ENCODE measurements around the gene CADM1. TPM values are rescaled to one million over a fixed set of nuclear protein-coding genes. Genes with fewer than 3 reads are reported as not detected.

The CADM1 gene
- total RNA-seq, 1 experiment from 2014 or later = 534 TPM

GRCh38 chr11:115280775-115281174 is 223.4 kb downstream of the CADM1 start:
- POLR2A ChIA-PET = interaction anchor here (2.0 kb wide), 1 partner anchor 54 kb away, joined by 5 read pairs; no protein-coding TSS in a partner anchor
- intact Hi-C loops (cut with micrococcal nuclease; ENCODE audit: unreplicated experiment) = loop anchor here (1.0 kb wide), 3 partner anchors 31 to 54 kb away; no protein-coding TSS in a partner anchor
- BruUV-seq (replicated peaks) = TSS peak; percentile 98

GRCh38 chr11:115279813-115280761 is 224.1 kb downstream of the CADM1 start:
- peak overlapping the region; percentile 88 for H3K27ac Mint-ChIP-seq (ENCODE audit: unreplicated experiment)
- peak; percentile 46 to 76 for DNase-seq
- Histone ChIP-seq H3K27me3 (replicated peaks; ENCODE audit: control insufficient read depth, insufficient read depth, low read length) (no peaks in the 10 kb centered on the region), H3K4me3 (ENCODE audit: low read depth, low read length) (peak overlapping the region; percentile 19), H3K9me3 (no peaks in the 10 kb centered on the region), H3K4me1 (peaks cover 43% of the 10 kb centered on the region), H3K36me3 (ENCODE audit: control insufficient read depth, insufficient read depth, low read length) (no peaks in the 10 kb centered on the region)
- H3K27me3 Mint-ChIP-seq (ENCODE audit: insufficient read depth, unreplicated experiment) = no peaks in the 10 kb centered on the region
- CTCF ChIA-PET = interaction anchor here (0.5 to 1.6 kb wide), 7 partner anchors 33 to 1894 kb away, joined by 3 to 5 read pairs (median 3); no protein-coding TSS in a partner anchor
- H3K4me1 Mint-ChIP-seq (ENCODE audit: low read depth, unreplicated experiment) = peaks cover 42% of the 10 kb centered on the region
- intact Hi-C loops (cut with micrococcal nuclease; ENCODE audit: unreplicated experiment) = loop anchor here (1.0 kb wide), 3 partner anchors 31 to 54 kb away; no protein-coding TSS in a partner anchor
- H3K9me3 Mint-ChIP-seq (ENCODE audit: unreplicated experiment) = peaks cover 21% of the 10 kb centered on the region
- peak overlapping the region; percentile 74 for H3K4me3 Mint-ChIP-seq (ENCODE audit: unreplicated experiment)
- POLR2A ChIA-PET = interaction anchor here (0.6 to 2.0 kb wide), 3 partner anchors 24 to 53 kb away, joined by 3 to 5 read pairs (median 3); no protein-coding TSS in a partner anchor
- peaks cover 39% of the 10 kb centered on the region for H3K36me3 Mint-ChIP-seq (ENCODE audit: insufficient read depth, unreplicated experiment)
- TSS peak; percentile 28 for BruUV-seq (replicated peaks)
- TF ChIP-seq CTCF (IDR thresholded peaks at IDR 0.05; ENCODE audit: insufficient read depth in 1 of 2, low read depth in 1 of 2, low read length in 1 of 2, severe bottlenecking in 1 of 2, unreplicated experiment in 1 of 2) = no peak

More at GRCh38 chr11:115280775-115281174, 223.4 kb downstream of the CADM1 start:
- no peaks in the 10 kb centered on the region for H3K36me3 ChIP-seq (ENCODE audit: control insufficient read depth, insufficient read depth, low read length)
- H3K27me3 Mint-ChIP-seq (ENCODE audit: insufficient read depth, unreplicated experiment) = no peaks in the 10 kb centered on the region
- H3K4me3 Mint-ChIP-seq (ENCODE audit: unreplicated experiment) = peak overlapping the region; percentile 74
- H3K4me1 Mint-ChIP-seq (ENCODE audit: low read depth, unreplicated experiment) = peaks cover 42% of the 10 kb centered on the region
- peaks cover 36% of the 10 kb centered on the region for H3K36me3 Mint-ChIP-seq (ENCODE audit: insufficient read depth, unreplicated experiment)
- DNase-seq = no peak
- peaks cover 21% of the 10 kb centered on the region for H3K9me3 Mint-ChIP-seq (ENCODE audit: unreplicated experiment)
- CTCF ChIA-PET = interaction anchor here (0.5 to 1.6 kb wide), 6 partner anchors 44 to 969 kb away, joined by 3 to 5 read pairs (median 4); no protein-coding TSS in a partner anchor
- TF ChIP-seq CTCF (IDR thresholded peaks at IDR 0.05; ENCODE audit: insufficient read depth in 1 of 2, low read depth in 1 of 2, low read length in 1 of 2, severe bottlenecking in 1 of 2, unreplicated experiment in 1 of 2) = no peak
- H3K4me3 ChIP-seq (ENCODE audit: low read depth, low read length) = peak overlapping the region; percentile 19
- H3K4me1 ChIP-seq = peaks cover 43% of the 10 kb centered on the region
- peak overlapping the region; percentile 88 for H3K27ac Mint-ChIP-seq (ENCODE audit: unreplicated experiment)
- H3K27me3 ChIP-seq (replicated peaks; ENCODE audit: control insufficient read depth, insufficient read depth, low read length) = no peaks in the 10 kb centered on the region
- H3K9me3 ChIP-seq = no peaks in the 10 kb centered on the region

GRCh38 chr11:115276799-115277198 is 227.4 kb downstream of the CADM1 start:
- no peak for DNase-seq
- peaks cover 23% of the 10 kb centered on the region for H3K4me1 Mint-ChIP-seq (ENCODE audit: low read depth, unreplicated experiment)
- POLR2A ChIA-PET = no interaction called here
- CTCF ChIA-PET = no interaction called here
- intact Hi-C loops (cut with micrococcal nuclease; ENCODE audit: unreplicated experiment) = no loop called here
- no peaks in the 10 kb centered on the region for H3K27me3 Mint-ChIP-seq (ENCODE audit: insufficient read depth, unreplicated experiment)
- Histone ChIP-seq H3K36me3 (ENCODE audit: control insufficient read depth, insufficient read depth, low read length) (no peaks in the 10 kb centered on the region), H3K4me3 (ENCODE audit: low read depth, low read length) (no peak overlapping the region), H3K9me3 (no peaks in the 10 kb centered on the region), H3K4me1 (peaks cover 38% of the 10 kb centered on the region), H3K27me3 (replicated peaks; ENCODE audit: control insufficient read depth, insufficient read depth, low read length) (no peaks in the 10 kb centered on the region)
- peaks cover 12% of the 10 kb centered on the region for H3K9me3 Mint-ChIP-seq (ENCODE audit: unreplicated experiment)
- no TSS peak for BruUV-seq (replicated peaks)
- no peak overlapping the region for H3K27ac Mint-ChIP-seq (ENCODE audit: unreplicated experiment)
- H3K36me3 Mint-ChIP-seq (ENCODE audit: insufficient read depth, unreplicated experiment) = peaks cover 25% of the 10 kb centered on the region
- TF ChIP-seq CTCF (IDR thresholded peaks at IDR 0.05; ENCODE audit: insufficient read depth in 1 of 2, low read depth in 1 of 2, low read length in 1 of 2, severe bottlenecking in 1 of 2, unreplicated experiment in 1 of 2) = no peak
- no peak overlapping the region for H3K4me3 Mint-ChIP-seq (ENCODE audit: unreplicated experiment)

Data from Caco-2 (cell line).